Common myeloid progenitor, CD34-positive (primary cell): ENCODE data around the gene C1orf56.
A peak's percentile ranks its signal among the peaks of the same experiment; 100 is the strongest.

Experiments
- CTCF ChIA-PET: fragments of 350-600 bp; sonication (Branson Sonifier 250); formaldehyde crosslinking; loops from one replicate; lab custom pipeline; 2021; ENCODE audit warnings: antibody characterized with exemption; lab: Charles Lee
- POLR2A ChIA-PET: fragments of 350-600 bp; sonication (Branson Sonifier 250); formaldehyde crosslinking; loops from one replicate; lab custom pipeline; 2021; ENCODE audit warnings: antibody characterized with exemption; lab: Charles Lee
- DNase-seq, 3 donors: peaks; one replicate each; pipeline versions ENCODE4 v3.0.0 to v3.0.0-alpha.2; 2013
- H3K27ac ChIP-seq, 2 experiments: 1 replicate in 1 of 2; 2 replicates in 1 of 2; pipeline ENCODE4 v1.7.0; 2013; ENCODE audit warnings: inconsistent platforms in 2 of 2, low read length in 2 of 2, mild to moderate bottlenecking in 2 of 2, low read depth in 1 of 2, moderate library complexity in 1 of 2; ENCODE audit not compliant: severe bottlenecking in 2 of 2, insufficient read depth in 1 of 2, poor library complexity in 1 of 2
- H3K27me3 ChIP-seq, 5 experiments: replicated peaks in 2 of 5; 1 replicate in 3 of 5; 2 replicates in 2 of 5; pipeline versions ENCODE4 v1.6.1 to v1.7.0; 2013; ENCODE audit warnings: low read length in 4 of 5, mild to moderate bottlenecking in 2 of 5, moderate library complexity in 2 of 5, inconsistent platforms in 1 of 5; ENCODE audit not compliant: insufficient read depth in 5 of 5, control insufficient read depth in 4 of 5
- H3K36me3 ChIP-seq, 4 experiments: 1 replicate in 2 of 4; 2 replicates in 2 of 4; pipeline versions ENCODE4 v1.6.1 to v1.7.0; 2013; ENCODE audit warnings: low read length in 3 of 4, control low read depth in 1 of 4, mild to moderate bottlenecking in 1 of 4; ENCODE audit not compliant: control insufficient read depth in 4 of 4, insufficient read depth in 4 of 4
- H3K4me1 ChIP-seq, 4 experiments: 1 replicate in 3 of 4; 2 replicates in 1 of 4; pipeline versions ENCODE4 v1.6.1 to v1.7.1; 2013; ENCODE audit warnings: low read length in 3 of 4, mild to moderate bottlenecking in 3 of 4, control low read depth in 1 of 4, inconsistent platforms in 1 of 4, moderate library complexity in 1 of 4; ENCODE audit not compliant: control insufficient read depth in 4 of 4, insufficient read depth in 4 of 4; ENCODE audit errors: control extremely low read depth in 1 of 4
- H3K4me3 ChIP-seq, 7 experiments: 1 replicate in 4 of 7; 2 replicates in 3 of 7; pipeline versions ENCODE4 v1.5.1 to v1.7.0; 2013; ENCODE audit warnings: mild to moderate bottlenecking in 7 of 7, low read length in 6 of 7, moderate library complexity in 6 of 7, inconsistent platforms in 2 of 7, low read depth in 2 of 7, control low read depth in 1 of 7; ENCODE audit not compliant: insufficient read depth in 4 of 7, control insufficient read depth in 1 of 7; ENCODE audit errors: extremely low read depth in 1 of 7
- H3K9me3 ChIP-seq, 5 experiments: 1 replicate in 4 of 5; 2 replicates in 1 of 5; pipeline versions ENCODE4 v1.6.1 to v1.7.1; 2013; ENCODE audit warnings: low read length in 4 of 5, mild to moderate bottlenecking in 2 of 5, inconsistent platforms in 1 of 5, low read depth in 1 of 5, moderate library complexity in 1 of 5; ENCODE audit not compliant: control insufficient read depth in 4 of 5, insufficient read depth in 2 of 5; ENCODE audit errors: control extremely low read depth in 1 of 5
- WGBS: methylation state at CpG from one replicate; pipeline ENCODE4 v1.1.5; 2013; ENCODE audit not compliant: insufficient coverage; 5-methylcytosine and 5-hydroxymethylcytosine counted together

C1orf56 gene

GRCh38 chr1:151039521-151039920, 8.0 kb upstream of the C1orf56 start:
- H3K36me3 ChIP-seq: peaks cover 2 to 13% (median 9%) of the 10 kb centered on the region in 4 experiments
- H3K27me3 ChIP-seq: no peaks in the 10 kb centered on the region
- no peak for DNase-seq
- no peak overlapping the region for H3K27ac ChIP-seq
- no peak overlapping the region for H3K4me3 ChIP-seq
- ChIA-PET CTCF (interaction anchor here (0.6 to 3.5 kb wide), 4 partner anchors 7 to 38 kb away, joined by 3 to 15 read pairs (median 4); partner anchors contain the start of gene C1orf56), POLR2A (interaction anchor here (1.2 kb wide), 1 partner anchor 95 kb away, joined by 5 read pairs; no protein-coding TSS in a partner anchor)
- H3K4me1 ChIP-seq: no peaks in the 10 kb centered on the region
- H3K9me3 ChIP-seq: no peaks in the 10 kb centered on the region
- WGBS: 97% methylated on average over 3 of the region's 3 CpGs

- ChIA-PET CTCF (interaction anchor here (1.0 to 8.2 kb wide), 7 partner anchors 9 to 100 kb away, joined by 3 to 59 read pairs (median 3); partner anchors contain the start of genes CDC42SE1 and MLLT11), POLR2A (no interaction called here)
- Histone ChIP-seq H3K27me3 (no peaks in the 10 kb centered on the region), H3K27ac (no peak overlapping the region), H3K9me3 (no peaks in the 10 kb centered on the region), H3K4me3 (no peak overlapping the region), H3K36me3 (no peaks in the 10 kb centered on the region), H3K4me1 (peaks cover 2 to 11% (median 6%) of the 10 kb centered on the region in 4 experiments)
- no peak for DNase-seq
- WGBS: no CpG with 5 or more reads among the region's 1 CpG
Measured at GRCh38 chr1:151043163-151043562, 4.4 kb upstream of the C1orf56 start.

- WGBS: under 1% methylated on average over 41 of the region's 48 CpGs
- Histone ChIP-seq H3K4me3 (peak overlapping the region; percentile 56 to 92 (median 80)), H3K36me3 (peaks cover 3 to 26% (median 12%) of the 10 kb centered on the region in 4 experiments), H3K27ac (peak overlapping the region in 1 of 2 experiments; percentile 49), H3K4me1 (peaks cover 2 to 18% (median 9%) of the 10 kb centered on the region in 4 experiments), H3K9me3 (no peaks in the 10 kb centered on the region), H3K27me3 (no peaks in the 10 kb centered on the region)
- ChIA-PET POLR2A (interaction anchor here (2.6 kb wide), 1 partner anchor 10 kb away, joined by 8 read pairs; no protein-coding TSS in a partner anchor), CTCF (interaction anchor here (0.5 to 8.2 kb wide), 10 partner anchors 10 to 106 kb away, joined by 3 to 59 read pairs (median 5); partner anchors contain the start of genes BNIPL, CDC42SE1, MINDY1 and MLLT11)
- peak; percentile 72 to 87 (median 85) for DNase-seq
Measured at GRCh38 chr1:151047925-151048644, 534 bp downstream of the C1orf56 start.

- 30% methylated on average over 2 of the region's 3 CpGs for WGBS
- CTCF ChIA-PET: interaction anchor here (1.0 to 8.2 kb wide), 8 partner anchors 9 to 51 kb away, joined by 3 to 59 read pairs (median 6); partner anchors contain the start of genes BNIPL, CDC42SE1, MINDY1 and MLLT11
- H3K27me3 ChIP-seq: no peaks in the 10 kb centered on the region
- H3K27ac ChIP-seq: no peak overlapping the region
- POLR2A ChIA-PET: interaction anchor here (2.6 kb wide), 1 partner anchor 9 kb away, joined by 8 read pairs; no protein-coding TSS in a partner anchor
- peaks cover 2 to 18% (median 9%) of the 10 kb centered on the region in 4 experiments for H3K4me1 ChIP-seq
- H3K36me3 ChIP-seq: peaks cover 3 to 31% (median 18%) of the 10 kb centered on the region in 4 experiments
- peak in 1 of 3 donors; percentile 19 for DNase-seq
- H3K4me3 ChIP-seq: peak overlapping the region; percentile 23 to 92 (median 80)
- no peaks in the 10 kb centered on the region for H3K9me3 ChIP-seq
Measured at GRCh38 chr1:151048645-151049032, 1.1 kb downstream of the C1orf56 start.

GRCh38 chr1:151049458-151049857, 1.9 kb downstream of the C1orf56 start:
- Histone ChIP-seq H3K27me3 (no peaks in the 10 kb centered on the region), H3K4me3 (no peak overlapping the region), H3K27ac (no peak overlapping the region), H3K36me3 (peaks cover 7 to 37% (median 25%) of the 10 kb centered on the region in 4 experiments), H3K4me1 (peaks cover 2 to 18% (median 9%) of the 10 kb centered on the region in 4 experiments), H3K9me3 (no peaks in the 10 kb centered on the region)
- CTCF ChIA-PET: interaction anchor here (0.6 to 8.2 kb wide), 6 partner anchors 8 to 302 kb away, joined by 3 to 59 read pairs (median 4); partner anchors contain the start of genes BNIPL, CDC42SE1, MINDY1 and MLLT11
- 100% methylated on average over 4 of the region's 5 CpGs for WGBS
- POLR2A ChIA-PET: interaction anchor here (1.0 kb wide), 1 partner anchor 10 kb away, joined by 6 read pairs; the partner anchor contains the start of gene CDC42SE1
- DNase-seq: no peak

GRCh38 chr1:151050051-151050688, 2.6 kb downstream of the C1orf56 start:
- no peaks in the 10 kb centered on the region for H3K9me3 ChIP-seq
- no peak for DNase-seq
- POLR2A ChIA-PET: interaction anchor here (1.0 to 1.4 kb wide), 3 partner anchors 9 to 45 kb away, joined by 3 to 6 read pairs (median 4); partner anchors contain the start of genes CDC42SE1 and MLLT11
- WGBS: no CpG with 5 or more reads among the region's 2 CpGs
- peaks cover 10 to 44% (median 32%) of the 10 kb centered on the region in 4 experiments for H3K36me3 ChIP-seq
- H3K4me3 ChIP-seq: no peak overlapping the region
- no peaks in the 10 kb centered on the region for H3K27me3 ChIP-seq
- CTCF ChIA-PET: interaction anchor here (0.6 to 8.2 kb wide), 7 partner anchors 8 to 301 kb away, joined by 3 to 59 read pairs (median 4); partner anchors contain the start of genes BNIPL, CDC42SE1, MINDY1 and MLLT11
- no peak overlapping the region for H3K27ac ChIP-seq
- peaks cover 2 to 21% (median 10%) of the 10 kb centered on the region in 4 experiments for H3K4me1 ChIP-seq
